SIG-M5 treated with dmso at 0.1 percent for 504 hours (cell line): ENCODE results near the gene FAM118A.
"Not testable (repeated sequence)": the region's sequence is repeated elsewhere in the genome, so short reads cannot be mapped to it uniquely, and the experiment has no call there.

Experiments
- DNase-seq: peaks from one replicate; lab custom pipeline; 2025; ENCODE audit not compliant: unreplicated experiment; lab: John Stamatoyannopoulos, UW

The FAM118A gene

DNA sequence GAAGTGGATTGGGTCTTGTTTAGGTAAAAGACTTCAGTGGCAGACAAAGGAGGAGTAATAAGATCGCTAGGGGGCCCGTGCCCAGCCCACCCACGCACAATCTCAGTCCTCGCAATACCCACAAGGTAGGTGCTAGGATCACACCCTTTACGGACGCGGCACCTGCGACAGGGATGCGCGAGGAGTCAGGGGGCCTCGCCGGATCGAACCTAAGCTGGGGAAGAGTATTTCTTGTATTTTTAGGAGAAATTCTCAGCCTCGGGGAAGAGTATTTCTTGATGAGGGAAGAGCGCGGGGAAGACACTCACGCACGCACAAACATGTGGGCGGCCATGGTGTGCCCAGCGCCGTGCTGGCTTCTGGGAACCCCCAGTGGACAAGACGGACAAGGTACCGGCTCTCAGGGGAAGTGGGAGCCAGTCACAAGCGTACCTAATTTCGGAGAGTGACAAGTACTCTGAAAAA is 745 bp upstream of the FAM118A start:
- peak; percentile 7 for DNase-seq

DNA sequence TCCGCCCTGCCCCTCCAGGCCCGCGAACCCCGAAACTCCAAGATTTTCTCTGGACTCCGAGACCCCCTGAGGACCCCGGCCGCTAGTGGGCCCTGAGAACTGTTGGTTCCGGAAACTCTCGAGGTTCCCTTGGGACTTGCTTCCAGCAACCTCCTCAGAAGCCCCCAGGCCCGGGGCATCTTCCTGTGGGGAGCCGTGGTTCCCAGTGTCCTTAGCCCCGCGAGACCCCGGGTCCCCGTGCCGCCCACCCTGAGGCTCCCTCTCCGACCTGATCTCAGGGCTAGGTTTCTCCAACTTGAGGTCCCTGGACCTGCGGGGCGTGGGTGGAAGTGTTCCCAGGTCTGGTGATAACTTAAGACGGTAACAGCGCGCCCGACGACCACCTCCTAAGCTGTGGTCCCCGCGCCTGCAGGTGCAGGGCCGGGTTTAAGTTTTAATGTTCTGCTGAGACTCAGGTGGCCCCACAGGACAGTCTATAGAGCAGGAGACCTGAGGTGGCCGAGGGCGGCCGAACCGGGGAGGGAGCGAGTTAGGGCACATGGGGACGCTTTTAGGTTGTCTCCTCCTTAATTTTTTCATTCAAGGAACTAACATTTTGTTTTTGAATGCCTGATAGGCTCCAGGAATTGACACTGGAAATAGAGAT is 720 bp downstream of the FAM118A start:
- DNase-seq = no peak

DNA sequence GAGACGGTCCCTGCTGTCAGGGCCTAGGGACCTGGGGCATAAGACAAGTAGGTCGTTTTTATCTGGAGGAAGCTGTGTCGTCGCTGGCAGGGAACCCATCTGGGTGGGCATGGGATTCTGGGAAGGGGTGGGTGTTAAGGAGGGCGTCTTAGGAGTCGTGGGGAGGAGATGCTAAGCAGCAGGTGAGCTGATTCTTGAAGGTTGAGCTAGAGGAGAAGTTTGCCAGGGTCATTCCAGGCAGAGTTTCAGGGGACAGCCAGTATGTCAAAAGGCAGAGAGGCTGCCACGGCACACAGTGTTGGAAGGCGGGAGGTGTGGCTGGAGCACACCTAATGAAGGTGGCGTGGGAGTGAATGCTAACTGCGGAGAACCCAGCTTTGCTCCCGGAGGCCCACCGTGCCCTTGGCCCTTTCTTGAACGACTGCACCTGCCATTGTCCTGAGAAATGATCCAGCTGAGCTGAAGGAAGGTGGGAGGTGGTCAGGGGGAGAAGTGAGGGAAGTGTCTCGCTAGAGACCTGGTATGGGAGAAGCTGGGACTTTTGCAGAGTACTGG is 1.3 kb downstream of the FAM118A start:
- no peak for DNase-seq

DNA sequence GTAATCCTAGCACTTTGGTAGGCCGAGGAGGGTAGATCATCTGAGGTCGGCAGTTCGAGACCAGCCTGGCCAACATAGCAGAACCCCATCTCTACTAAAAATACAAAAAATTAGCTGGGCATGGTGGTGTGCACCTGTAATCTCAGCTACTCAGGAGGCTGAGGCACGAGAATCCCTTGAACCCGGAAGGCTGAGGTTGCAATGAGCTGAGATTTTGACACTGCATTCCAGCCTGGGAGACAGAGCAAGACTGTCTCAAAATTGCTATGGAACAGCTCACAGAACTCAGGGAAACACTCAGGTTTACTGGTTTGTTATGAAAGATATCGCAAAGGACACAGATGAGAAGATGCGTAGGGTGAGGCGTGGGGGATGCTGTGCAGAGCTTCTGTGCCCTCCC is 2.7 kb downstream of the FAM118A start:
- no peak for DNase-seq

DNA sequence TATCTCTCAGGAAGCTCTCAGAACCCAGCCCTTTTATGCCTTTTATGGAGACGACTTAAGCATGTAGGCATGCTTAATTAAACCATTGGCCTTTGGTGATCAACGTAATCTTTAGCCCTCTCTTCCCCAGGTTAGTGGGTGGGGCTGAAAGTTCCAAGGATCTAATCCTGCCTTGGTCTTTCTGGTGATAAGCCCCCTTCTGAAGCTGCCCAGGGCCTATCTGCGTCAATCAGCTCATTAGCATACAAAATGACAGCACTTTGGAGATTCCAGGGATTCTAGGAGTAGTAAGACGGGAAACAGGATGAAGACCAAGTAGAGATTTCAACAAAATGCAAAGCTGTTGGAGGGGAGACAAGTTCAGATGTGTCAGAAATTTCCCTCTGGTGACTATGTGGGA is 3.1 kb downstream of the FAM118A start:
- DNase-seq = no peak

DNA sequence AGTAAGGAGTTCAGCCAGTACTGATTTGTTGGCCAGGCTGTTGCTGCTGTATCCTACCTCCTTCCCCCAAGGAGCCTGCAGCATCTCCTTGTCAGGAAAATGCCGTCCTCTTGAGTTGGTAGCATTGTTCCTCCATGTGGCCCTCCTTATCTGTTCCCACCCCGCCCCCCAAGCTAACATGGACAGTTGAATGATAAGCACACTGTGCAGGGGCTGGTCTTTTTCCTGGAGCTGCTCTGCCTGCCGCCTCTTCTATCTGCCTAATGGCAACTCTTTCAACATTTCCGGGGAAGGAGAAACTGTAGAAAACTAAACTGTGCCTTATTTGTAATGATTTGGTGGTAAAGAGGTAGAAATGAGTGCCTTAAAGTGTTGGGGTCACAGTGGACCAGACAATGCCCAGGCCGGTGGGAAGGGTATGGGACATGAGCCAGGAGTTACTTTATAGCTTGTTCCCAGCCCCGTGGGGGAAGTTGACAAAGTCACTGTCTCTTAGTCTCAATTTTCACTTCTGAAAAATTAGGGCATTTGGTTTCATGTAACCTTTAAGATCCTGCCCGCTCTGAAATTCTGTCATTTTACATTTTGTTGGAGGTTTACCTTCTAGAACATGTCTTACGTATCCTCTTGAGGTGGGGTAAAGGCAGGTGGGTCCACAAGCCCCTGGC is 4.5 kb downstream of the FAM118A start:
- peak; percentile 21 for DNase-seq

DNA sequence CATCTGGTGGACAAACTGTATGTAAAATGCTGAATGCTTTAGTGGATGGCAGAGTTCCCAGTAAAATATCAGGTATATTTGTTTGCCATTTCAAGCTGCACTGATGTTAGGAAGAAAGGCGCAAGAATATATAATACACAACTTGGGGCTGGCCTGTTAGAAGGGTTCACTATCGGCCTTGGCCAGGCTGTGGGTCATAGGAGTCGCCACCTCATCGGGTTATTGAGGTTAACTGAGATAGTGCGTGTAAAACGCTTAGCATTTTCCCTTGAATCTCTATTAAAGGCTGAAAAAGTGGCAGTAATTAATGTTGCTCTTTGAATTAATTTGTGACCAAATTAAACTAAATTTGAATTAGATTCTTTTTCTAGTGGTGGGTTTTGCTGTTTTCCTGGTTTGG is 5.1 kb downstream of the FAM118A start:
- DNase-seq = no peak

DNA sequence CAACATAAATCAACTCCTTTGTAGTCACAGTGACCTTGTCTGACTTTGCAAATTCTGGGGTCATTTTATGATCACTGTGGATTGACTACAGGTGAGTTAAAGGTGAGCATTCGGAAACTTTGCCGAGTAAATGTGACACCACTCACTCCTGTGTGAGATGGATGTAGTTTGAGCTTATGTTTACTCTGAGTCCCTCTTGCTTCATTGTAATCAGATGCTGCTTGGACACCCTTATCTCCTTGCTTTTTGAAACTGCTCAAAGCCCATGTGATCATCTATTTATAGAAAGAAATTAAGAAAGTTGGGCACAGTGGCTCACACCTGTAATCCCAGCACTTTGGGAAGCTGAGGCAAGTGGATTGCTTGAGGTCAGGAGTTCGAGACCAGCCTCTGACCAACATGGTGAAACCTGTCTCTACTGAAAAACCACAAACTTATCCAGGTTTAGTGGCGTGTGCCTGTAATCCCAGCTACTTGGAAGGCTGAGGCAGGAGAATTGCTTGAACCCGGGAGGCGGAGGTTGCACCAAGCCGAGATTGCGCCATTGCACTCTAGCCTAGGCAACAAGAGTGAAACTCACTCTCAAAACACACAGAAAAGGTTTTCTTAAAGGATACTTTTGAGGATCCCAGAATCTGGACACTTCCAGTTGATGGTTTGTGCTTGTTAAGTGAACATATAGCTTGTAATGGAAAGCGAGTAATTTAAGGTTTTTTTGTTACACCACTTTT is 7.2 kb downstream of the FAM118A start:
- DNase-seq = no peak

DNA sequence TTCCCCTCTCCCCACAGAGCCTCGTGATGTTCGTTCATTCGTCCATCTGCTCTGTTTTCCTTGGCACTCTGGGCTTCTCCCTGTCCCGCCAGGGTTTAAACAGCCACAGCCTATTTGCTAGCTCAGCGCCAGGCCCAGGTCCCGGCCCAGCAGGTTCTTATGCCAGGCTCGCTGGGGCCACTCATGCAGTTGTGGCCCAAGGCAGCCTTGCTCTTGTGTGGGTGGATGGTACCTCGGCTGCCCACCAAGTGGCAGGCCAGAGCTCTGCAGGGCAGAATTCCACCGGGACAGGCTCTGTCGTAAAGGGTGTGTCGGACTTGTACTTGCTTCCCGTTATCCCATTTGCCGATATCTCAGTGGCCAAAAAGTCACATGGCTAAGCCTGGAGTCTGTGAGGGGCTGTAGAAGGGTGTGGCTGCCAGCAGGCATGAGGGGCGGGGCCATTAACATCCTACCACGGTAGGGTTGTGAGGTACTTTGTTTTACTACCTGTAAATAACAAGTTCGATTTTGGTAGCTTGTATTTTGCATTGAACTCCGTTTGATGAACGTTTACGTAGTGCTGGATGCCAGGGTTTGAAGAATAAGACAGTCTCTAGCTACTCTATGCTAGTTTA is 7.9 kb downstream of the FAM118A start:
- DNase-seq = no peak

DNA sequence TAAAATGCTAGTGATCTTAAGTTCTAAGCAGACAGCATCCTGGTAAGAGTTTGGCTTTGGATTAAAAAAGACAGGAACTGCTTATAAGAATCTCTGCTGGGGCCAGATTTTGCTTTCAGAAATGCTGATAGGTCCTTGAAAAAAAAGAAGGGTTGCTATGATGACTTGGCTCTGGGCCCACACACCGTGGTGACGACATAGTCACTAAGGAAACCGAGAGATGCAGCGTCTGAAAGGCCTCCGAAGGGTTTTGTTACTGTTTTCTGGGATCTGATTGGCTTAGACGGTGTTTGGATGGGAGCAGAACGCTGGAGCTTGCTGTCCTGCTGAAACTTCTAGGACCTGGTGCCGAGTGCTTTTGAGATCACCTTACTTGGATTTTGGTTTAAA is 8.4 kb downstream of the FAM118A start:
- peak; percentile 70 for DNase-seq

DNA sequence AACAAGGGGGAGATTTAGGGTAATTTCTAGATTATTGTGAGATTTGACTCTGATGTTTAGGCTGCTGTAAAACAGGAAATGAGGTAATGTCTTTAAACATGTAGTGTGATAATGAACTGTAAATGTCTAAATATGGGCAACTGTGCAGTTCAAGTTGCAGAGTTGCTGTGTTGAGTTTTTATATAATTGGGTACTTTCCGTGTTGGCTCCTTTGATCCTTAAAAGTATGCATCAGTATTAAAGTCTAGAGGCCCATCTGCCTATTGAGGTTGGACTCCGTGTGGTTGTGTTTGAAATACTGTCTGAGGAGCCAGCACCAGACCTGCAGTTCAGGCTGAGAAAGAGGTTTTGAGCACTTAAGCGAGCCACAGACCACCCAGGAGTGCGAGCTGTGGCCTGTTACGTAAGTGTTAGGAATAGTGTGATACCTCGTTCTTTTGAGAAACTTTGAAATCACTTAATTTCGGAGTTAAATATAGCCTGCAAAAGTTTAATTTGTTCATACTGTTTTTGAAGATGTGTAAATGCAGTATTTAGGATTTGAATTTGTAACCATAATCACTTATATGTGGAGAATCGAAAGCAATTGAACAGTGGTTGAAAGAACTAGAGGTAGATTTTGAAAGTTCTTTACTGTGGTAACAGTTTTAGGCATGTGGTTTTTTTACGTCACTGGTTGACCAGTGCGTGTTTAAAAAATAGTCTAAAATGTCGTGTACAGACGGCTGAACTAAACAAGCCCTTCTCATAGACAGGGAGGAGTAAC is 9.0 kb downstream of the FAM118A start:
- peak; percentile 40 for DNase-seq

DNA sequence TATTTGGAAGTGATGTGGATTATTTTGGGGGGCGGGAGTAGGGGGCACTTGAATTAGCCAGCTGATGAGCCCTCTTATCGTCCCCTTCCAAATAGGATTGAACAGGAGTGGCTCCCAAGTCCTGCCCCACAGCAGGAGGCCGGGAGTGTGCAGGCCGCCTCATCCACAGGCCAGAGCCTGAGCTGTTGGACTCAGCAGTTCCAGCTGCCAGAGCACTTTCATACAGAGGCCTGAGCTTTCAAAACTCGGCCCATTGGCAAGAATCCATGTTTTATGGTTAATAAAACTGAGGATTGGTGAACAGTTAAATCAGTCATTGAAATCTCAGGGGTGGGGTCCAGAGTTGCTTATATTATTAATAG is 9.6 kb downstream of the FAM118A start:
- DNase-seq = no peak

DNA sequence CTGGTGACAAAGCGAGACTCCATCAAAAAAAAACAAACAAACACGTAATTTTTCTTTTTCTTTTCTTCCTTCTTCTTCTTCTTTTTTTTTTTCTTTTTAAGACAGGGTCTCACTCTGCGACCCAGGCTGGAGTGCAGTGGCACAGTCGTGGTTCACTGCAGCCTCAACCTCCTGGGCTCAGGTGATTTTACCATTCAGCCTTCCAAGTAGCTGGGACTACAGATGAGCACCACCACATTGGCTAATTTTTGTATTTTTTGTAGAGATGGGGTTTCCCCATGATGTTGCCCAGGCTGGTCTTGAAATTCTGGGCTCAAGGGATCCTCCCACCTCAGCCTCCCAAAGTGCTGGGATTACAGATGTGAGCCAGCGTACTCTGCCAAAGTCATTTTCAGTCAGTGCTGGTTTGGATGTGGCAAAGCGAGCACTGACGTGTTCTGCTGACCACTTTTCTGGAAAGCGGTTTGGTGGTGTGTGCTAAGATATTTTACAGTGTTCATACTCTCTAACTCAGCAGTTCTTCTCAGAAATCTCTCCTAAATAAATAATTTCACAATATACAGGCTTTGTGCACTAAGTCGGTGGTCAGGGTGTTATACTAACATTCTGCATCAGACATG is 10.7 kb downstream of the FAM118A start:
- DNase-seq = no peak

DNA sequence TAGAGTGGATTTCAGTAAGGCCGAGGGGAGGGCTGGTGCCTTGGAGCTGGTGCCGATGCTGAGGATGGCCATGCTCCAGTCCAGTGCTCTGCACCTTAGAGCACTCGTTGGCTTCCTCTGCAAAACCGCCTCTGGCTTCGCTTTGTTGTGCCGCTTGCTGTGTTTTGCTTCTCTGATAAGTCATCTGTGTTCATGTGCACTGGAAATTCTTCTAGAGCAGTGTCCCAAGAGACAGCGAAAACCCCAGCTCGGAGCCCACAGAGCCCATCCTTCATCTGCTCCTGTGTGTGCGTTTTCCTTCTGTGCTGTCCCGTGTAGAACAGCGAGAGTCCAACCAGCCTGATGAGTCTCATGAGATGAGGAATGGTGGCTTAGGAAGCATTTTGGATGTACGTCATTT is 12.1 kb downstream of the FAM118A start:
- no peak for DNase-seq

DNA sequence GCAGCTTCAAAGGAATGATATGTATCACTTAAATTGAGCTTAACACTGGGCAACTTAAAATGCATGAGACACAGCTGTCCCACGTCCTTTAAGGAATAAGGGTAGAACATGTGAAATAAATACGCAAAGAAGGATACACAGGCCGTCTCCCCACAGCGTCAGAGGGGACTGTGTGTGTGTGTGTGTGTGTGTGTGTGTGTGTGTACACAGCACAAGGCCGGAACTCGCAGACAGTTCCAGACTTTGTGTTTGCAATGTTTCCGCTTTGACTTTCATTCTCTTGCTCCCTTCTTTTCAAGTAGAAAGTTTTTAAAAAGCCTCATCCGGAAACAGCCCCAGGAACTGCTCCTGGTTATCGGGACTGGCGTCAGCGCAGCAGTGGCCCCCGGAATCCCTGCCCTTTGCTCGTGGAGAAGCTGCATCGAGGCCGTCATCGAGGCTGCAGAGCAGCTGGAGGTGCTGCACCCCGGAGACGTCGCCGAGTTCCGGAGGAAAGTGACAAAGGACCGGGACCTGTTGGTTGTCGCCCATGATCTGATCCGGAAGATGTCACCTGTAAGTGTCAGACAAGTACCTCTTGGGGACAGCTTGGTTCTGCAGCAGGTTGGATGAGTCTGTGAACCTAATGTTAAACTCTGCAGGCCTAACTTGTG is 13.3 kb downstream of the FAM118A start:
- no peak for DNase-seq

DNA sequence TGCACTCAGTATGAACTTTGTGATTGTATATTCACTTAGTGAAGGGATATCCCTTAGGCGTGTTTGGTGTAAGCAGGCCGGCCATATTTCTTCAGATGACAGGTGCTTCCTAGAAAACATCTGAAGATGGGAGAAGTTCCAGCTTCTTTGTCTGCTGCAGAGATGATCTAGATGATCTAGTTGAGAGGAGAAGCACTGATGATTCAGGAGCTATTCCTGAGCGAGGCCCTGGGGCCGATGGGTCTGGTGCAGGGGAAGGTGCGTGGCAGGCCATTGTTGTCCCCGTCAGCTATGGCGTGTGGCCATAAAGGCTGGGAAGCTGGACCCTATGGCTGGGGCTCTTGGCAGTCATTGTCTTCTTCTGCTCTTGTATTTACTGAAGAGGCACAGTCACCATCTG is 14.0 kb downstream of the FAM118A start:
- DNase-seq = no peak

DNA sequence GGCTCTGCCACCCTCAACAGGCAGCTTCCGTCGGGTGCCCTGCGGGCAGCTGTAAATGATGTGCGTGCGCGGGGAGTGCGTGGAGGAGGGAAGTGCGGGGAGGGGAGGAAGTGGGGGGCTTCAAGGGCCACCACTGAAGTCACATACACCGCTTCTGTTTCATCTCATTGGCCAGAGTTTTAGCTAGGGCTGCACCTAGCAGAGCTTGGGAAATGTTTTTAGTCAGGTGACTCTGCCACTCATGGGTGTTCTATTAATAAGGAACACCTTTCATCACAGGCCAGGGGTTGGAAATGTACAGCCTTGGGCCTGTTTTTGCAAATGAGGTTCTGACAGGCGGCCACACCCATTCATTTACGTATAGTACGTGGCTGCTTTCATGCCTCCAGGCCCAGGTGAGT is 14.6 kb downstream of the FAM118A start:
- DNase-seq = no peak

DNA sequence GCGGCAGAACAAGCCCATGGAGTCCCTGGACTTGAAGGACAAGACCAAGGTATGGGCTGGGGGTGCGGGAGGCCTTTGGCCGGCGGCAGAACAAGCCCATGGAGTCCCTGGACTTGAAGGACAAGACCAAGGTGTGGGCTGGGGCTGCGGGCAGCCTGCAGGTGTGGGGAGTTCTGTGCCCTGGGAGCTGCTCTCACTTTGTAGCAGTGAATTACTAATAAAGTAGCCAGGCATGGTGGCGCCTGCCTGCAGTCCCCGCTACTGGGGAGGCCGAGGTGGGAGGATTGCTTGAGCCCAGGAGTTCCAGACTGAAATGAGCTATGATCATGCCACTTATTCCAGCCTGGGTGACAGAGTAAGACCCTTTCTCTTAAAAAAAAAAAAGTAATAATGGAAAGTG is 18.5 kb downstream of the FAM118A start:
- DNase-seq = not testable (repeated sequence)

DNA sequence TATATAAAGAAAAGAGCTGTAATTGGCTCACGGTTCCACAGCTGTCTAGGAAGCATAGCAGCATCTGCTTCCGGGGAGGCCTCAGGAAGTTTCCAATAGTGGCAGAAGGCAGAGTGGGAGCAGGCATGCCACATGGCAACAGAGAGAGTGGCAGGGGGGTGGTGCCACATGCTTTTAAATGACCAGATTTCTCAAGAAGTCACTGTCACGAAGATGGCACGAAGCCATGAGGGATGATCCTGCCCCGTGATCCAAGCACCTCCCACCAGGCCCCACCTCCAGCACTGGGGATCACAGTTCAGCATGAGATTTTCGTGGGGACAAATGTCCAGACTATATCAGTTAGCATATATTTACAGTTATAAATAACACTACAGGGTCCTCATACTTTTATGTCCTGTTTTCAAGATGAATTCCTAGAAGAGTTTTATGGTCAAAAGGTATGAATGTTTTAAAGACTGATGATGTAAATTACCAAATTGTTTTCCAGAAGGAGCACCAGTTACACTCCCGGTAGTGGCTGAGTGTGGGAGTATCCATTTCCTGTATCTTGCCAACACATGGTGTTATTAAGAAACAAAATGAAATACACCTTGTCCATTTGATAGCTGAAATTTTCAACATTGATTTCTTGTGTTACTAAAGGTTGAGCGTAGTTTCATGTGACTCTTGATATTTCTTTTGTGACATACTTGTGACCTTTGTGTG is 19.2 kb downstream of the FAM118A start:
- no peak for DNase-seq
